K562 (cell line): Measurements from ENCODE around the gene FBN1. TPM values are rescaled to one million over a fixed set of nuclear protein-coding genes. Genes with fewer than 3 reads are reported as not detected.

Source experiments
- ATAC-seq: fragments of 200-7000 bp; cut with Tn5 transposase; 3 replicates; pipeline ENCODE4 v1.9.1; 2020; ENCODE audit warnings: moderate library complexity
- BruUV-seq: library from RNA; stranded (reverse); fragments of 400-500 nt; replicated peaks from 2 replicates; lab custom pipeline; 2021; lab: Mats Ljungman, UMichigan
- CTCF ChIA-PET: fragments of 300-600 bp; formaldehyde crosslinking; extraction: SDS; loops from one replicate; lab custom pipeline; 2021; ENCODE audit warnings: low intra/inter-chr PET ratio; lab: Yijun Ruan, JAX
- POLR2A ChIA-PET: fragments of 300-600, 350-650 bp; sonication (Branson Sonifier 250); formaldehyde crosslinking; extraction: SDS; loops from one replicate; lab custom pipeline; 2021; ENCODE audit warnings: antibody characterized with exemption, inconsistent platforms; lab: Yijun Ruan, JAX
- DNase-seq, 4 experiments: peaks; one replicate each; pipeline versions ENCODE4 v3.0.0 to v3.0.0-alpha.2; 2011 to 2018; ENCODE audit warnings: low spot score in 3 of 4, mixed read lengths in 3 of 4; ENCODE audit errors: extremely low read depth in 1 of 4
- FAIRE-seq: peaks from 2 replicates; lab custom pipeline; 2011; peaks lifted over from hg19 to GRCh38; lab: Jason Lieb, UNC
- H2AFZ ChIP-seq: 2 replicates; pipeline ENCODE4 v1.6.0; 2011; ENCODE audit warnings: low read depth, low read length, control low read depth, inconsistent platforms
- H3K27ac ChIP-seq: fragments of 200-600 bp; 3 replicates; pipeline ENCODE4 v1.8.0; 2011; ENCODE audit warnings: low read depth, mild to moderate bottlenecking, control low read depth, inconsistent platforms, low read length, moderate library complexity, mixed read lengths; ENCODE audit errors: extremely low read depth
- H3K27me3 ChIP-seq, 2 experiments: fragments of 300-600 bp in 1 of 2; 2 replicates in 1 of 2; 3 replicates in 1 of 2; pipeline versions ENCODE4 v1.6.0 to v1.8.0; 2011; ENCODE audit warnings: inconsistent platforms in 2 of 2, low read length in 2 of 2, mild to moderate bottlenecking in 1 of 2, mixed read lengths in 1 of 2, moderate library complexity in 1 of 2; ENCODE audit not compliant: control insufficient read depth in 2 of 2, insufficient read depth in 2 of 2
- H3K36me3 ChIP-seq: fragments of 300-600 bp; 3 replicates; pipeline ENCODE4 v1.8.0; 2011; ENCODE audit warnings: mild to moderate bottlenecking, low read length, inconsistent platforms; ENCODE audit not compliant: control insufficient read depth, insufficient read depth
- H3K4me1 ChIP-seq, 2 experiments: fragments of 200-600 bp in 1 of 2; replicated peaks in 1 of 2; 2 replicates in 1 of 2; 3 replicates in 1 of 2; pipeline versions ENCODE4 v1.5.1 to v1.8.0; 2011; ENCODE audit warnings: inconsistent platforms in 2 of 2, low read length in 2 of 2, mild to moderate bottlenecking in 1 of 2, mixed read lengths in 1 of 2, moderate library complexity in 1 of 2; ENCODE audit not compliant: control insufficient read depth in 2 of 2, insufficient read depth in 2 of 2
- H3K4me2 ChIP-seq: 2 replicates; pipeline ENCODE4 v1.6.1; 2011; ENCODE audit warnings: low read length, control low read depth, inconsistent platforms, mixed read lengths; ENCODE audit not compliant: insufficient read depth
- H3K4me3 ChIP-seq: fragments of 200-600 bp; sonication (generic), shearing (Covaris generic); 2 replicates; pipeline ENCODE4 v1.5.1; 2016; ENCODE audit warnings: control low read depth, inconsistent platforms
- H3K79me2 ChIP-seq: fragments of 200-600 bp; 3 replicates; pipeline ENCODE4 v1.8.0; 2011; ENCODE audit warnings: low read length, inconsistent platforms; ENCODE audit not compliant: control insufficient read depth, insufficient read depth
- H3K9ac ChIP-seq, 2 experiments: 2 replicates each; pipeline versions ENCODE4 v1.6.0 to v1.6.1; 2011; ENCODE audit warnings: low read depth in 2 of 2, low read length in 2 of 2, control low read depth in 1 of 2, inconsistent platforms in 1 of 2, mild to moderate bottlenecking in 1 of 2, mixed read lengths in 1 of 2; ENCODE audit not compliant: insufficient read depth in 1 of 2
- H3K9me1 ChIP-seq: one replicate; pipeline ENCODE4 v1.6.0; 2011; ENCODE audit warnings: inconsistent platforms, mild to moderate bottlenecking, low read length, moderate library complexity; ENCODE audit not compliant: control insufficient read depth, insufficient read depth
- H3K9me3 ChIP-seq: replicated peaks from 2 replicates; pipeline ENCODE4 v1.5.1; 2011; ENCODE audit warnings: low read depth, low read length, inconsistent platforms; ENCODE audit not compliant: control insufficient read depth, insufficient read depth
- H4K20me1 ChIP-seq: replicated peaks from 2 replicates; pipeline ENCODE4 v1.6.1; 2011; ENCODE audit warnings: low read length, inconsistent platforms, mixed read lengths; ENCODE audit not compliant: control insufficient read depth, insufficient read depth
- BRF2 ChIP-seq: IDR thresholded peaks from 3 replicates; pipeline ENCODE4 v1.6.1; 2011; ENCODE audit warnings: borderline replicate concordance, mild to moderate bottlenecking; ENCODE audit not compliant: insufficient read length, insufficient read depth
- EP300 ChIP-seq: IDR thresholded peaks from 2 replicates; pipeline ENCODE4 v1.6.1; 2012; ENCODE audit warnings: low read length, improper control_type of control experiment
- FOXK2 ChIP-seq, 2 experiments: fragments of 450-650 bp; IDR thresholded peaks in 1 of 2; conservative IDR thresholded peaks in 1 of 2; 2 replicates each; pipeline ENCODE4 v1.6.1; 2016; ENCODE audit warnings: low read depth in 2 of 2, mild to moderate bottlenecking in 1 of 2
- HNRNPLL ChIP-seq: fragments of 200-400 bp; formaldehyde crosslinking; IDR thresholded peaks from 2 replicates; pipeline ENCODE4 v1.6.1; 2017; ENCODE audit warnings: low read length, low read depth, mild to moderate bottlenecking; ENCODE audit not compliant: poor library complexity, severe bottlenecking
- KLF1 ChIP-seq: fragments of 450-650 bp; IDR thresholded peaks from 2 replicates; pipeline ENCODE4 v1.6.1; 2016; ENCODE audit warnings: missing genetic modification characterization, missing compliant biosample characterization
- MCM5 ChIP-seq: fragments of 450-650 bp; IDR thresholded peaks from 2 replicates; pipeline ENCODE4 v1.6.1; 2016; ENCODE audit warnings: low read depth
- MXD1 ChIP-seq: fragments of 250-450 bp; sonication (Bioruptor Pico); IDR thresholded peaks from 2 replicates; pipeline ENCODE4 v1.8.0; 2021; ENCODE audit warnings: borderline replicate concordance, mild to moderate bottlenecking, moderate library complexity; ENCODE audit not compliant: poor library complexity, severe bottlenecking
- NCOA1 ChIP-seq: fragments of 450-650 bp; IDR thresholded peaks from 2 replicates; pipeline ENCODE4 v1.6.1; 2016; ENCODE audit warnings: low read depth
- PML ChIP-seq: IDR thresholded peaks from 2 replicates; pipeline ENCODE4 v1.6.1; 2012; ENCODE audit warnings: low read length, inconsistent platforms
- POU5F1 ChIP-seq: fragments of 150-350 bp; IDR thresholded peaks from 2 replicates; pipeline ENCODE4 v1.6.1; 2014; ENCODE audit warnings: borderline replicate concordance, low read length, low read depth, mild to moderate bottlenecking; ENCODE audit not compliant: partially characterized antibody
- RBBP5 ChIP-seq: fragments of 200-600 bp; sonication (generic); IDR thresholded peaks from 2 replicates; pipeline ENCODE4 v1.6.1; 2012; ENCODE audit warnings: borderline replicate concordance, mild to moderate bottlenecking, low read length, control low read depth, inconsistent platforms; ENCODE audit not compliant: insufficient read depth, poor library complexity, severe bottlenecking
- RFX1 ChIP-seq: fragments of 450-650 bp; IDR thresholded peaks from 2 replicates; pipeline ENCODE4 v1.6.1; 2016; ENCODE audit warnings: mild to moderate bottlenecking, moderate library complexity
- SETDB1 ChIP-seq: IDR thresholded peaks from one replicate; pipeline ENCODE4 v1.6.1; 2012; ENCODE audit warnings: low read length, control low read depth, inconsistent platforms
- U2AF1 ChIP-seq: fragments of 200-400 bp; formaldehyde crosslinking; optimal IDR thresholded peaks from 2 replicates; pipeline ENCODE3; 2017; ENCODE audit warnings: mild to moderate bottlenecking, low read depth, low read length, moderate library complexity
- U2AF2 ChIP-seq: fragments of 200-400 bp; formaldehyde crosslinking; optimal IDR thresholded peaks from 2 replicates; pipeline ENCODE3; 2017; ENCODE audit warnings: low read depth, mild to moderate bottlenecking, low read length
- USF1 ChIP-seq: sonication (generic); formaldehyde crosslinking; IDR thresholded peaks from 2 replicates; pipeline ENCODE4 v1.9.0; 2022; ENCODE audit warnings: mild to moderate bottlenecking, missing genetic modification reagents
- ZNF174 ChIP-seq: fragments of 250-450 bp; sonication (Bioruptor Pico); IDR thresholded peaks from 2 replicates; pipeline ENCODE4 v1.4.0; 2020; ENCODE audit warnings: mild to moderate bottlenecking
- ZNF282 ChIP-seq: sonication (generic); formaldehyde crosslinking; IDR thresholded peaks from 2 replicates; pipeline ENCODE4 v1.8.1; 2023; ENCODE audit warnings: missing genetic modification reagents
- ZNF740 ChIP-seq, 3 experiments: fragments of 200-800 bp in 1 of 3; sonication (Bioruptor generic) in 1 of 3; sonication (generic) in 1 of 3; formaldehyde crosslinking in 1 of 3; IDR thresholded peaks; 2 replicates each; pipeline versions ENCODE4 v1.6.1 to v1.8.0; 2016 to 2022; ENCODE audit warnings: mild to moderate bottlenecking in 2 of 3, missing compliant biosample characterization in 2 of 3, missing genetic modification characterization in 2 of 3, missing genetic modification reagents in 1 of 3
- WGBS: fragments of 100-300 bp; shearing (Covaris generic); methylation state at CpG from one replicate; pipeline ENCODE4 v1.1.6; 2016; ENCODE audit warnings: low coverage, mixed read lengths; ENCODE audit not compliant: insufficient coverage; ENCODE audit errors: missing lambda C conversion rate; 5-methylcytosine and 5-hydroxymethylcytosine counted together
- in situ Hi-C: fragments of 300-500 bp; cut with MboI; formaldehyde crosslinking; loops from 4 replicates; pipeline ENCODE4 v1.15.0; 2018; ENCODE audit warnings: inconsistent platforms, mixed read lengths
- intact Hi-C: fragments of 100-400 bp; cut with micrococcal nuclease; formaldehyde crosslinking; loops from 2 replicates; pipeline ENCODE4 v1.14.2; 2022
- polyA plus RNA-seq, 8 experiments: library from polyadenylated mRNA; depleted of rRNA in 4 of 8; stranded (reverse) in 5 of 8; unstranded in 3 of 8; fragments of >200 nt; fragmentation: Nextera tagmentation in 2 of 8; fragmentation: Illumina TruSeq in 1 of 8; extraction: Ambion mirVana in 2 of 8; extraction: Trizol in 1 of 8; gene quantifications; 2 replicates each; pipeline versions ENCODE4 v1.2.1 to v1.2.3, GENCODE V29; 2011 to 2014; ENCODE audit warnings: inconsistent platforms in 1 of 8, missing spikeins in 1 of 8
- total RNA-seq, 7 experiments: library from RNA; depleted of rRNA in 6 of 7; stranded (reverse); fragments of >200 nt in 6 of 7; fragmentation: Illumina TruSeq in 2 of 7; extraction: Trizol in 2 of 7; gene quantifications; 2 replicates each; pipeline versions ENCODE4 v1.2.1 to v1.2.3, GENCODE V29; 2011 to 2021; ENCODE audit warnings: low replicate concordance in 1 of 7

FBN1 gene
- total and polyA plus RNA-seq, 9 of the 15 experiments (the other 6 are each of a cell fraction or from before 2014, with no cell fraction given) = 0.15 to 1.2 (median 0.60) TPM

- H3K9me1 ChIP-seq = no peaks in the 10 kb centered on the region
- no peak overlapping the region for H3K27ac ChIP-seq
- no peak for DNase-seq
- H3K9ac ChIP-seq = no peak overlapping the region
- in situ Hi-C loops = loop anchor here (25.0 kb wide), 2 partner anchors 442 to 1767 kb away; partner anchors contain the start of gene CEP152
- intact Hi-C loops = no loop called here
- no peaks in the 10 kb centered on the region for H3K79me2 ChIP-seq
- 3% methylated on average over 3 of the region's 3 CpGs for WGBS
- no peak for ATAC-seq
- peaks cover 4 to 8% of the 10 kb centered on the region in 2 experiments; a peak in 4 of 5 replicates for H3K27me3 ChIP-seq
- peaks cover 4 to 6% of the 10 kb centered on the region in 2 experiments; a peak in 2 of 5 replicates for H3K4me1 ChIP-seq
- no peak for TF ChIP-seq ZNF174 (CRISPR knock-in tag)
- TF ChIP-seq ZNF740 (CRISPR knock-in tag; IDR thresholded peaks at IDR 0.05) = no peak
- TF ChIP-seq ZNF740 (tag; IDR thresholded peaks at IDR 0.05) = no peak
- TF ChIP-seq POU5F1 = no peak
- no peak for TF ChIP-seq NCOA1
- no peak for TF ChIP-seq MXD1 (CRISPR knock-in tag)
- no peak for TF ChIP-seq FOXK2 (conservative IDR thresholded peaks at IDR 0.05 in 1 of 2, IDR thresholded peaks at IDR 0.05 in 1 of 2; ENCODE audit: low read depth in 2 of 2)
- TF ChIP-seq KLF1 = no peak
- no peak for TF ChIP-seq ZNF282 (CRISPR knock-in tag)
- TF ChIP-seq BRF2 = no peak
- TF ChIP-seq PML = no peak
- TF ChIP-seq U2AF2 = no peak
- TF ChIP-seq USF1 (CRISPR knock-in tag) = no peak
- TF ChIP-seq EP300 = no peak
- TF ChIP-seq RBBP5 = no peak
- no peak for TF ChIP-seq HNRNPLL
- TF ChIP-seq U2AF1 = no peak
- no peak for TF ChIP-seq MCM5
- no peak for TF ChIP-seq SETDB1
- no peak for TF ChIP-seq RFX1
- no peaks in the 10 kb centered on the region for H4K20me1 ChIP-seq
- no TSS peak for BruUV-seq
- H3K9me3 ChIP-seq = no peaks in the 10 kb centered on the region
- no peak for FAIRE-seq
- ChIA-PET POLR2A (no interaction called here), CTCF (no interaction called here)
- H2AFZ ChIP-seq = no peak overlapping the region
- no peak overlapping the region for H3K4me2 ChIP-seq
- no peaks in the 10 kb centered on the region for H3K36me3 ChIP-seq
- H3K4me3 ChIP-seq = no peak overlapping the region
Observed at GRCh38 chr15:48370460-48370859, 275.0 kb downstream of the FBN1 start.
